ENCODE results near the gene ATP13A1.
A peak's percentile ranks its signal among the peaks of the same experiment; 100 is the strongest.

The ATP13A1 gene

GRCh38 chr19:19662344-19662743 is 1.1 kb downstream of the ATP13A1 start:
- no peak for DNase-seq

- DNase-seq, result peak; percentile 57 to 59
These were observed 1.7 kb downstream of the ATP13A1 start for GRCh38 chr19:19661675-19662251.

GRCh38 chr19:19661141-19661674 is 2.3 kb downstream of the ATP13A1 start:
- DNase-seq, result no peak

- no peak for DNase-seq
These were observed 3.7 kb downstream of the ATP13A1 start for GRCh38 chr19:19659646-19660245.

- DNase-seq, result no peak
These were observed 6.1 kb downstream of the ATP13A1 start for GRCh38 chr19:19657397-19657783.

- DNase-seq, result no peak
These were observed 6.8 kb downstream of the ATP13A1 start for GRCh38 chr19:19656451-19657396.

GRCh38 chr19:19655641-19656343 is 7.7 kb downstream of the ATP13A1 start:
- no peak for DNase-seq

GRCh38 chr19:19655051-19655594 is 8.4 kb downstream of the ATP13A1 start:
- DNase-seq, result no peak

- DNase-seq, result no peak
These were observed 9.0 kb downstream of the ATP13A1 start for GRCh38 chr19:19654441-19654840.

GRCh38 chr19:19653597-19654147 is 9.8 kb downstream of the ATP13A1 start:
- no peak for DNase-seq

- no peak for DNase-seq
These were observed 10.8 kb downstream of the ATP13A1 start for GRCh38 chr19:19652482-19653295.

- no peak for DNase-seq
These were observed 12.4 kb downstream of the ATP13A1 start for GRCh38 chr19:19651076-19651475.

GRCh38 chr19:19650331-19650730 is 13.1 kb downstream of the ATP13A1 start:
- DNase-seq, result no peak

GRCh38 chr19:19649580-19649995 is 13.9 kb downstream of the ATP13A1 start:
- DNase-seq, result no peak

- no peak for DNase-seq
These were observed 14.3 kb downstream of the ATP13A1 start for GRCh38 chr19:19649155-19649554.

GRCh38 chr19:19647037-19647835 is 16.2 kb downstream of the ATP13A1 start:
- no peak for DNase-seq

GRCh38 chr19:19645233-19645870 is 18.1 kb downstream of the ATP13A1 start:
- DNase-seq, result no peak

- no peak for DNase-seq
These were observed 19.5 kb downstream of the ATP13A1 start for GRCh38 chr19:19644054-19644388.

GRCh38 chr19:19643158-19644053 is 20.1 kb downstream of the ATP13A1 start, which contains the start of gene GMIP:
GMIP (minus strand) TSS chr19:19643657; CDS start chr19:19643529, 128 bp downstream.
- peak; percentile 51 to 83 for DNase-seq
